22Rv1 (cell line): ENCODE results near the gene HIC1.

Experiments
- ZFX ChIP-seq: fragments of 450-650 bp; IDR thresholded peaks from 2 replicates; pipeline ENCODE4 v1.6.1; 2017; ENCODE audit warnings: antibody characterized with exemption, borderline replicate concordance
- TF ChIP-seq, protein P1 (sequence below): fragments of 450-650 bp; IDR thresholded peaks from 2 replicates; pipeline ENCODE4 v1.5.1; 2017; ENCODE audit warnings: mild to moderate bottlenecking

DNA sequence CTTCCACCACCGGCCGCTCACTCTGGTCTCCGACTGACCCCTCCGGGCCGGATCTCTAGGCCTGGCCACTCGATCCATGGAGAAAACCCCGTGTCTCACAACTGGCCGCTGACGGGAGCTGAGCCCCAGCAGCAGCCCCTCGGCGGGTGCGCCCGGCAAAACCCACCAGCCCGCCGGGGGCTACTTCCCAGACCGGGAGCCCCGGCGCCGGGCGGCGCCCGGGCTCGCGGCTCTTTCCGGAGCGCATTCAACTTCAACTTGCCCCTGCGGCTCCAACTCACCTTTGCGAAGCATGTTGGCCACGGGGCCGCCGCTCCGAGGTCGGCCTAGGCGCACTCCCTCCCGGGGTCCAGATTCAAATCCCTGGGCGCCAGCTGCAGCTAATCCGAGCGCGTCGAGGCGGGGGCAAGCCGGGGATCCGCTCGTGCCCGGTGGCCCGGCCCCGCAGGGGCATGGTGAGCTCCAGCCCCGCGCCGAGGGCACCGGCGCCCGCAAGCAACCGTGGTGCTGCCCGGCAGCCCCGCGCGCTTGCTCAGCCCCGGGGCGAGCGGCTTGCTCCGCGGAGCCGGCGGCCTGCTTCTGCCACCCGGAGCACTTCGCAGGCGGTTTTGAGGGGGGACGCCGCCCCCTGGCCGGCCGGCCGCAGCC lies 30.2 kb upstream of the HIC1 start:
- TF ChIP-seq, protein P1, sequence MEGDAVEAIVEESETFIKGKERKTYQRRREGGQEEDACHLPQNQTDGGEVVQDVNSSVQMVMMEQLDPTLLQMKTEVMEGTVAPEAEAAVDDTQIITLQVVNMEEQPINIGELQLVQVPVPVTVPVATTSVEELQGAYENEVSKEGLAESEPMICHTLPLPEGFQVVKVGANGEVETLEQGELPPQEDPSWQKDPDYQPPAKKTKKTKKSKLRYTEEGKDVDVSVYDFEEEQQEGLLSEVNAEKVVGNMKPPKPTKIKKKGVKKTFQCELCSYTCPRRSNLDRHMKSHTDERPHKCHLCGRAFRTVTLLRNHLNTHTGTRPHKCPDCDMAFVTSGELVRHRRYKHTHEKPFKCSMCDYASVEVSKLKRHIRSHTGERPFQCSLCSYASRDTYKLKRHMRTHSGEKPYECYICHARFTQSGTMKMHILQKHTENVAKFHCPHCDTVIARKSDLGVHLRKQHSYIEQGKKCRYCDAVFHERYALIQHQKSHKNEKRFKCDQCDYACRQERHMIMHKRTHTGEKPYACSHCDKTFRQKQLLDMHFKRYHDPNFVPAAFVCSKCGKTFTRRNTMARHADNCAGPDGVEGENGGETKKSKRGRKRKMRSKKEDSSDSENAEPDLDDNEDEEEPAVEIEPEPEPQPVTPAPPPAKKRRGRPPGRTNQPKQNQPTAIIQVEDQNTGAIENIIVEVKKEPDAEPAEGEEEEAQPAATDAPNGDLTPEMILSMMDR = no peak
- TF ChIP-seq ZFX = no peak
